Activated B cell treated with CpG ODN at 0.5 μM for 24 hours (primary cell): ENCODE measurements around the gene TBC1D9B. TPM values are rescaled to one million over a fixed set of nuclear protein-coding genes. Genes with fewer than 3 reads are reported as not detected.

ENCODE experiments used
- ATAC-seq: fragments of 200-7000 bp; cut with Tn5 transposase; one replicate; pipeline ENCODE4 v1.10.0; 2021; ENCODE audit warnings: low read depth, mild to moderate bottlenecking, moderate library complexity
- CTCF ChIA-PET: fragments of 350-600 bp; sonication (Branson Sonifier 250); formaldehyde crosslinking; loops from one replicate; lab custom pipeline; 2021; ENCODE audit warnings: antibody characterized with exemption; lab: Charles Lee
- POLR2A ChIA-PET: fragments of 350-600 bp; sonication (Branson Sonifier 250); formaldehyde crosslinking; loops from one replicate; lab custom pipeline; 2021; ENCODE audit warnings: antibody characterized with exemption; lab: Charles Lee
- DNase-seq: peaks from one replicate; pipeline ENCODE4 v3.0.0; 2022
- H3K27ac Mint-ChIP-seq: one replicate; pipeline ENCODE4 v1.8.0; 2020; ENCODE audit warnings: mixed read lengths
- H3K27me3 Mint-ChIP-seq: one replicate; pipeline ENCODE4 v1.8.0; 2021; ENCODE audit warnings: mixed read lengths
- H3K36me3 Mint-ChIP-seq: one replicate; pipeline ENCODE4 v1.8.0; 2021; ENCODE audit warnings: low read depth, mixed read lengths
- H3K4me1 Mint-ChIP-seq: one replicate; pipeline ENCODE4 v1.8.0; 2021; ENCODE audit warnings: mixed read lengths
- H3K4me3 Mint-ChIP-seq: one replicate; pipeline ENCODE4 v1.8.0; 2020; ENCODE audit warnings: mild to moderate bottlenecking, mixed read lengths
- H3K9me3 Mint-ChIP-seq: one replicate; pipeline ENCODE4 v1.8.0; 2020; ENCODE audit warnings: mixed read lengths
- CTCF ChIP-seq: fragments of 200-600 bp; IDR thresholded peaks from one replicate; pipeline ENCODE4 v1.8.0; 2022; ENCODE audit warnings: antibody characterized with exemption, mild to moderate bottlenecking
- intact Hi-C: fragments of 100-400 bp; cut with micrococcal nuclease; formaldehyde crosslinking; loops from one replicate; pipeline ENCODE4 v1.15.1; 2024
- total RNA-seq: library from RNA; stranded (reverse); gene quantifications from 2 replicates; pipeline ENCODE4 v1.2.3, GENCODE V29; 2022

The TBC1D9B gene
- total RNA-seq, 1 donor from 2014 or later: 117 TPM

- Mint-ChIP-seq H3K27ac (no peak overlapping the region), H3K9me3 (no peaks in the 10 kb centered on the region), H3K36me3 (peaks cover 40% of the 10 kb centered on the region), H3K4me1 (peaks cover 28% of the 10 kb centered on the region), H3K27me3 (no peaks in the 10 kb centered on the region), H3K4me3 (no peak overlapping the region)
- ChIA-PET CTCF (interaction anchor here (2.4 kb wide), 1 partner anchor 71 kb away, joined by 10 read pairs; no protein-coding TSS in a partner anchor), POLR2A (interaction anchor here (1.0 kb wide), 1 partner anchor 71 kb away, joined by 3 read pairs; no protein-coding TSS in a partner anchor)
- no peak for ATAC-seq
- no peak for TF ChIP-seq CTCF
- intact Hi-C loops: loop anchor here (5.0 to 10.0 kb wide), 3 partner anchors 82 to 210 kb away; partner anchors contain the start of genes CANX and SQSTM1
- DNase-seq: no peak
These were observed 3.1 kb downstream of the TBC1D9B start for GRCh38 chr5:179904463-179905160.

- Mint-ChIP-seq H3K36me3 (peaks cover 50% of the 10 kb centered on the region), H3K4me1 (peaks cover 18% of the 10 kb centered on the region)
- no peak for ATAC-seq
These were observed 4.9 kb downstream of the TBC1D9B start for GRCh38 chr5:179902763-179903158.

GRCh38 chr5:179901915-179902762 lies 5.6 kb downstream of the TBC1D9B start:
- POLR2A ChIA-PET: no interaction called here
- ATAC-seq: no peak
- H3K4me1 Mint-ChIP-seq: peaks cover 18% of the 10 kb centered on the region
- no peaks in the 10 kb centered on the region for H3K9me3 Mint-ChIP-seq
- CTCF ChIA-PET: interaction anchor here (1.1 kb wide), 1 partner anchor 73 kb away, joined by 4 read pairs; no protein-coding TSS in a partner anchor
- no peak for TF ChIP-seq CTCF
- no peak overlapping the region for H3K27ac Mint-ChIP-seq
- no peaks in the 10 kb centered on the region for H3K27me3 Mint-ChIP-seq
- H3K4me3 Mint-ChIP-seq: no peak overlapping the region
- DNase-seq: no peak
- H3K36me3 Mint-ChIP-seq: peaks cover 55% of the 10 kb centered on the region
- intact Hi-C loops: loop anchor here (10.0 kb wide), 1 partner anchor 207 kb away; the partner anchor contains the start of gene CANX

More at GRCh38 chr5:179902763-179903158, 4.9 kb downstream of the TBC1D9B start:
- H3K4me3 Mint-ChIP-seq: no peak overlapping the region
- no peaks in the 10 kb centered on the region for H3K27me3 Mint-ChIP-seq
- H3K27ac Mint-ChIP-seq: no peak overlapping the region
- H3K9me3 Mint-ChIP-seq: no peaks in the 10 kb centered on the region
- CTCF ChIA-PET: no interaction called here
- intact Hi-C loops: loop anchor here (10.0 kb wide), 1 partner anchor 208 kb away; the partner anchor contains the start of gene CANX
- POLR2A ChIA-PET: no interaction called here
- no peak for TF ChIP-seq CTCF
- DNase-seq: no peak

- peaks cover 58% of the 10 kb centered on the region for H3K36me3 Mint-ChIP-seq
- no peak for ATAC-seq
- H3K27ac Mint-ChIP-seq: no peak overlapping the region
- TF ChIP-seq CTCF: no peak
- POLR2A ChIA-PET: no interaction called here
- no peak overlapping the region for H3K4me3 Mint-ChIP-seq
- CTCF ChIA-PET: interaction anchor here (1.1 kb wide), 1 partner anchor 74 kb away, joined by 4 read pairs; no protein-coding TSS in a partner anchor
- no peaks in the 10 kb centered on the region for H3K27me3 Mint-ChIP-seq
- H3K4me1 Mint-ChIP-seq: peaks cover 13% of the 10 kb centered on the region
- no peaks in the 10 kb centered on the region for H3K9me3 Mint-ChIP-seq
- DNase-seq: no peak
- intact Hi-C loops: loop anchor here (10.0 kb wide), 1 partner anchor 207 kb away; the partner anchor contains the start of gene CANX
These were observed 6.2 kb downstream of the TBC1D9B start for GRCh38 chr5:179901462-179901861.
